ENCODE results near the gene CAMTA1.
A peak's percentile ranks its signal among the peaks of the same experiment; 100 is the strongest.
"Not testable (repeated sequence)": the region's sequence is repeated elsewhere in the genome, so short reads cannot be mapped to it uniquely, and the experiment has no call there.

The CAMTA1 gene

DNA sequence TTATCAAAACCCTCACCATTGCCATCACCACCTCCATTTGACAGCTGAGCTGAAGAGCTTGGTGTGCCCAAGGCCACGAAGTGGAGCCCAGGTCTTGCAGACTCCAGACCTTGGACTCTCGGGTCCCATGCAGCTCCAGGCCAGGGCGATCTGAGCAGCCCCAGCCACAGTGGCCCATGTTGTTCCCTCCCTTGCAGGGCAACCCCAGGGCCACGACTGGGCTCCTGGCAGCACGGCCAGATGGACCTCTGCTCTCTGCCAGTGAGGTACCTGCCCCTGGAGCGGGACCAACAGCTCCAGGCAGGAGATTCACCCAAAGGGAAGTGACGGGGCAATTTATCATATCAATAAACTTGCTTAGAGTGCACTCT is 803.2 kb downstream of the CAMTA1 start:
- no peak for DNase-seq

DNA sequence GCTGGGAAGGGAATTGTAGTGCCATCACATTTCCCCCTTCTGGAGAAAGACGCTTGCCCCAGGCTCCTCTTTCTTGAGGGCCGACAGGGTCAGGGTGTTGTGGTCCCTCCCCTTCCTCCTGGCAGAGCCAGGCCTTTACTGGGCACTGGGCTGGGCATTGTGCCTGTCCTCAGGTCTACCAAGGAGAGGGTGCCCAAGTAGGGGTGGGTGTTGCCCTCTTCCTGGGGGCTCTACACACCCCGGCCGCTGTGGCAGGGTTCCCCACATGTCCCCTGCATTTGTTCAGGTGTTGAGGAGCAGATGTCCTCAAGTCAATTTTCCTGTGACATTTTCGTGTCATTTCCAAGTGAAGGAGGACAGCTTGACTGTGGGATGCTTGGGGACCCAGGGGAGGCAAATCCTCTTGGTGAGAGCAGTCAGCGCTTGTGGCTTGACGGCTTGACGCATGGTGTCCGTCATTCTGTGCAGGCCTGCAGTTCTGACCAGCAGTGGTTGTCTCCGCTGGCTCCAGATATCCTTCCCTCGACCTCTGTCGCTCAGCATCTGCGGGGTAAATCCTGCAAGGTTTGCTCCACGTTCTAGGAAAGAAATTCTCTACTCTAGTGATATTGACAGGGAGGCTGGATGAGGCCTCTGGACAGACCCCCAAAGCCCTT is 804.0 kb downstream of the CAMTA1 start:
- no peak for DNase-seq

DNA sequence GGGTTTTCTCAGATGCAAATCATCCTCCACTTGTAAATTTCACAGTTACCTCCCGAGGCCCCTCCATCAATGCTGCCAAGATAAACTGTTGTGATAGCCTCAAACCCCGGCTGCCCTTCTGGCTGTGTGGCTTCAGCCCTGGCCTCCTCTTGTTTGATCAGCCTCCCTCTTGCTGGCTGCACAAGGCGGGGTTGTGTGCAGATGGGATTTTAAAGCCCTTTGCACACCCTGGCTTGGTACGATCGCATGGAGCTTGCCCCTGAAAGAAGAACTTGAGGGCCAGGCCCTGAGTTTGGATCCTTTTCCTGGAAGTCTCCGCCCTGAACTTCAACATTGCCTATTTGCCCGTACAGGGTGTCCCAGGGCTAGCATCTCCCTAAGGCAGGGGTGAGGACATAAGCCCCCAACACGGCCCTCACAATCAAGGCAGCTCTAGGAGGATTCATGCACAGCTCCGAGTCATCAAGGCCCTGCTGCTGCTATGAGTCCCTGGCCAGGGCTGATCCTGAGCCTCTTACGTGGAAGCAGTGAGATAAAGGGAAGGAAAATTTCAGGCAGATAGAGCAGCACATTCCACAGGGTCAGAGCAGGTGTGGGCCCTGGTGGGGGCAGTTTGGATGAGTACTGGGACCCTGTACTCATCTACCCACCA is 804.6 kb downstream of the CAMTA1 start:
- DNase-seq: no peak

DNA sequence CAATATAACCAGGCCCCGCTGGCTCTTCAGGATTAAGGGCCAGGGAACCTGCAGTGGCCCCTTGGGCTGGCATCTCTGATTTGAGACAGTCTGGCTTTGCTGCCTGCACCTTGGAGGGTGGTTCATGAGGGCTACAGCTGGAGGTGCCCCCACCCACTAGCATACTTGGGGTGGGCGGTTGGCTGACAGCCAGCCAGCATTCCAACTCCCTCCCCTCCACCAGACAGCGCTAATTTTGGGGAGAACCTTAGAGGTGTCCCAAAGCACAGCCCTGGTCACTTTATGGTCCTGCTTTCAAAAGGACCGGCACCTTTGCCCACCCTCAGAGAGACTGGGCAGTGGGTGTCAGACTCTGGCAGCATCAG is 805.2 kb downstream of the CAMTA1 start:
- DNase-seq: no peak

DNA sequence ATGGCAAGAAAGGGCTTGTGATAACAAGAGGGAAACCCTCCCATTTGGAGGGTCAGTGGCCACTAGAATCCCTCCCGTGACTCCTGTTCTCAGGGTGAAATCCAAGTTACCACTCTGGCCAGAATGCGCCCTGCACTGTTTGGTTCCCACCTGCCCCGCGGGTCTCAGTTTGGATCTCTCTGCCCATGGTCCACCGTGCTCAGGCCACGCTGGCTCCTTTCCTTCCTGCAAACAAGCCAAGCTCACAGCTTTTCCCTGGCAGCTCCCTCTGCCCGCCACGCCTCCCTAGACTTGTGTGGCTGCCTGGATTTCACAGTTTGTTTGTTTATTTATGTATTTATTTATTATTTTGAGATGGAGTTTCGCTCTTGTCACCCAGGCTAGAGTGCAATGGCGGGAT is 806.3 kb downstream of the CAMTA1 start:
- DNase-seq: no peak

DNA sequence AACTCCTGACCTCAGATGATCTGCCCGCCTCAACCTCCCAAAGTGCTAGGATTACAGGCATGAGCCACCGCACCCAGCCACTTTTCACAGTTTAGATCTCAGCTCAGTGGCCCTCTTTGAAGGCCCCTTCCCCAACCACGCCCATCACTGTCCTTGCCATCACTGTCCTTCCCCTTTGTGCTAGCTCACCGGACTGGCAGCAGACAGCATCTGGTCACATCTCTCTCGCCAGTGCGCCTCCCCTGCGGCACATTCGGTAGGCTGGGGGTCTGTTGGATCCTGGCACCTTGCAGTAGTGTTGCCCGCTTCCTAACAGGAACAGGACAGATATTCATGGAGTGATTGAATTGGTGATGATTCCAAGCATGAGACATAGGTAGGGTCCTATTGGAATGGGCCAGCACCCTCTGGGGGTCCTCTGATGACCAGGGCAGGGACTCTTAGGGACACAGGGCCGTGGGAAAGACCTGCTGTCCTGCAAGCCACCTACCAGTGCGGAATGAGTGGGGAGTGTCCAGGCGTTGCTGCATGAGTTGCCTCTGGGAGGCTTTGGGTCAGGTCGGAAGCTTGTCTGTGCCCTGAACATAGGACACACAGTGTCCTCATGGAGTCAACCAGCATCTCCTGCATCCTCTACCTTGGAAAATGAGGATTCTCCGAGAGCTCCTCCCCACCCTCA is 807.0 kb downstream of the CAMTA1 start:
- no peak for DNase-seq

DNA sequence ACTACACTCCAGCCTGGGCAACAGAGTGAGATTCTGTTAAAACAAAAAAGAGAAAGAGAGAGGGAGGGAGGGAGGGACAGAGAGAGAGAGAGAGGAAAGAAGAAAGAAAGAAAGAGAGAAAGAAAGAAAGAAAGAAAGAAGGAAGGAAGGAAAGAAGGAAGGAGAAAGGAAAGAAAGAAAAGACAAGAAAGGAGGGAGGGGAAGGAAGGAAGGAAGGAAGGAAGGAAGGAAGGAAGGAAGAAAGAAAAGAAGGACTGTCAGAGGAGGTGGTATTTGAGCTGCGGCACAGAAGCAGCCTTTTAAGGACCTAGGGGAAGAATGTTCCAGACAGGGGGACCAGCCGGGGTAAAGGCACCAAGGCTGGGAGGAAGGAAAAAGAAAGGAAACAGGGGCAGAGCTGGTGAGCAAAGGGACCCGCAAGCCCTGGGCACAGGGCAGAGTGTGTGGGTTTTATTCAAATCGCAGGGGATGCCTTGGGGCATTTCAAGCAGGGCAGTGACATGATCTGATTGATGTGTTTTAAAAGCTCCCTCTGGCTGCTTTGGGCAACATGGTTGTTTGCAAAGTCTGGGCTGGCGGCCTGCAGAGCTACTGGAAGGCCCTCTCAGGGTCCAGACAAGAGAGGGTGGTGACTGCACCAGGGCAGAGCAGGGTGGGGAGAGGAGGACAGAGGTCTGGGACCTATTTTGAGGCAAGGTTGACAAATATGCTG is 808.9 kb downstream of the CAMTA1 start:
- DNase-seq: no peak

DNA sequence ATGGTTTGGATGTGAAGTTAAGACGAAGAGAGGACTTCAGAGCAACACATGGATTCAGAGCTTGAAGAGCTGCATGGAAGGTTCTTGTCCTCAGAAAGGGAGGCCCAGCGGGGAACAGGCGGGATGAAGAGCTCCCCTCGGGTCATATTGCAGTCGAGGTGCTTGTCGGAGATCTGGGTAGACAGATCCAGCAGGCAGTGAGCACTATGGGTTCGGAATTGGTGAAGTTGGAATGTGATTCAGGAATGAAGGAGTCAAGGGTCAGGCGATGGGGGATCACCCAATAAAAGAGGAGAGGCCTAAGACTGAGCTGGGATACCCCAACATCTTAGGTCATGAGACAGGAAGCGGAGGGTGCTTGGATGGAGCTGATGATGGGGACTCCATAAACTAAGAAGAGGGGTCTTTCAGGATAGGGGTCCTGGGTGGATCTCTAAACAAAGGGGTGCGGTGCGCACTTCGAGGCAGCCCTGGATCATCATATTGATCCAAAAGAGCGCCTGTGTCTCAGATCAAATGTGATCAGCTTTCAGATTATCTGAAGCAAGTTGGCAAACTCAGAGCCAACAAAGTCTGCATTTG is 809.6 kb downstream of the CAMTA1 start:
- DNase-seq: no peak

DNA sequence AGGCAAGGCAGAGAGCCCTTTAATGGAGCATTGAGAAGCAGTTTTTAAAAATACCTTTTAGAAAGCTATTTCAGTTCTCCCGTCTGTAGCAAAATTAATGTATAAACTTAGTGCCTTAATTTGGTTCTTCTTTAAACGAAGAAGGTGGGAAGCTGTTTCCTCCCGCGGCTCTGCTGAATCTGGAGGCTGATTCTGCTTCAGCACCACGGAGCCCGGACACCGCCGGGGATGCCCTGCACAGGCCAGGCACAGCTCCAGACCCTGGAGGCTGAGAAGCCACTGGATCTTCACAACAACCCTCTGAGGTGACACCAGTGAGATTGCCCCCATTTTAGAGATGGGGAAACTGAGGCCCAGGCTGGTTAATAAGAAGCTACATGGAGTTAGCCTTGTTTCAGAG is 810.1 kb downstream of the CAMTA1 start:
- DNase-seq: no peak

DNA sequence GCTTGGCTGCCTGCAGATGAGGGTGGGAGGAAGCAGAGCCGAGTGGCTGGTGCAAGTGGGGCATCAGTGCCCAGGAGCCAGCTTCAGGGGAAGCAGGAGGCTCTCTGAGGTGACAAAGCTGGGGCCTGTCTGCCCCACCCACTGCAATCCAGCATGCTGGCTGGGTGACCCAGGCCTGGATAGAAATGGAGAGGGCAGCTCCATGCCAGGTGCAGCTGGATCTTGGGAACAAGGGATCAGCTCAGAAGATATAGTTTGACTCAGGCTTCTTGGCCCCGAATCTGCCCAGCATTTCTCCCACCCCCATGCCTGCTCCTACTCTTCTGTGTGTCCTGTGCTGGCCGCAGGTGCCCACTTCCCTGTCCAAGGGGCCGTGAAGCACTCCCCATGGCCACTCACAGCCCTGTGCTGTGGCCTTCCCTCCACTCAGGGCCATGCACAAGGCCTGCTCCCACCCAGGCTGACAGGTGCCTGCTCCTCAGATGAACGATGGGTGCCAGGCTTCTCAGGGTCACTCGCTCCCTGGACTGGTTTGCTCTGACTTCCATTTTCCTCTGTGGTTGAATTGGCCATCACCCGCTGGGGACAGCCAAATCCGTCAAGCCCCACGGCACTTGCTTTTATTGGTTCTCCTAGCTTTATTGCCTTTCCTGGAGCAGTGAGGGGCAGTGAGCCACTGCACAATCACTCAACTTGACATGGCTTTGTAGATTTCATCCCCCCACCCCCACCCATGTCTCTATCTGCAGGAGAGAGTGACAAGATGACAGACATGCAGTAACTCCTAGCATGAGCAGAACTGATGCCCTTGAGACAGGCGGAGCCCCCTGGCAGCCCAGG is 811.1 kb downstream of the CAMTA1 start:
- DNase-seq: no peak

DNA sequence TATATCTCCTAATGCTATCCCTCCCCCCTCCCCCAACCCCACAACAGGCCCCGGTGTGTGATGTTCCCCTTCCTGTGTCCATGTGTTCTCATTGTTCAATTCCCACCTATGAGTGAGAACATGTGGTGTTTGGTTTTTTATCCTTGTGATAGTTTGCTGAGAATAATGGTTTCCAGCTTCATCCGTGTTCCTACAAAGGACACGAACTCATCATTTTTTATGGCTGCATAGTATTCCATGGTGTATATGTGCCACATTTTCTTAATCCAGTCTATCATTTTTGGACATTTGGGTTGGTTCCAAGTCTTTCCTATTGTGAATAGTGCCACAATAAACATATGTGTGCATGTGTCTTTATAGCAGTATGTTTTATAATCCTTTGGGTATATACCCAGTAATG is 812.8 kb downstream of the CAMTA1 start:
- DNase-seq: not testable (repeated sequence)

DNA sequence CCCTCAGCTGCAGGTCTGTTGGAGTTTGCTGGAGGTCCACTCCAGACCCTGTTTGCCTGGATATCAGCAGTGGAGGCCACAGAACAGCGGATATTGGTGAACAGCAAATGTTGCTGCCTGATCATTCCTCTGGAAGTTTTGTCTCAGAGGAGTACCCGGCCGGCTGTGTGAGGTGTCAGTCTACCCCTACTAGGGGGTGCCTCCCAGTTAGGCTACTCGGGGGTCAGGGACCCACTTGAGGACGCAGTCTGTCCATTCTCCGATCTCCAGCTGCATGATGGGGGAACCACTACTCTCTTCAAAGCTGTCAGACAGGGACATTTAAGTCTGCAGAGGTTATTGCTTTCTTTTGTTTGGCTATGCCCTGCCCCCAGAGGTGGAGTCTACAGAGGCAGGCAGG is 819.7 kb downstream of the CAMTA1 start:
- DNase-seq: not testable (repeated sequence)

DNA sequence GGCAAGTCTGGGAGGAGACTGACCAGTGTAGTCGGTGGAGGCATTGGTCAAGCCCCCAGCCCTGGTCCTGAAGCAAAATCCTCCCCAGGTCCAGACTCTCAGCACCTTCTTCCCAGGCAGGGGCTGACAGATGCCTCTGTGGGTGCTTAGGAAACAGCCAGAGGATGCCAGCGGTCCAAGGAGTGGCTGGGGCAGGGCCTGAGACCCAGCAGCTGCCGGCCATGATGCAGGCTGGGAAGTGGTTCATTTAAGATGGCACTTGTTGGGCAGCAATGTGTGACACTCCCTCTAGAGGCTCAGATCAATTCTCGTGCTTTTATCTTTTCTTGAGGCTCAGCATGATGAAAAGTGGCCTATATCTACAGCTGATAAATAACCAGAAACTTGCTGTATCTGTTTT is 820.8 kb downstream of the CAMTA1 start:
- no peak for DNase-seq

DNA sequence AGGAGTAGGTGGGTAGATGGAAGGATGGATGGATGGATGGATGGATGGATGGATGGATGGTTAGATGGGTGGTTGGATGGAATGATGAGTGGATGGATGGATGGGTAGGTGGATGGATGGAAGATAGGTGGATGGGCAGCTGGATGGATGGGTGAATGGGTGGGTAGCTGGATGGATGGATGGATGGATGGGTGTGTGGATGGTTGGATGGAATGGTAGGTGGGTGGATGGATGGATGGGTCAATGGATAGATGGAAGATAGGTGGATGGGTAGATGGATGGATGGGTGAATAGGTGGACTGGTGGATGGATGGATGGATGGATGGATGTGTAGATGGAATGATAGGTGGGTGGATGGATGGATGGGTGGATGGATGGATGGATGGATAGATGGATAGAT is 821.8 kb downstream of the CAMTA1 start:
- no peak for DNase-seq

DNA sequence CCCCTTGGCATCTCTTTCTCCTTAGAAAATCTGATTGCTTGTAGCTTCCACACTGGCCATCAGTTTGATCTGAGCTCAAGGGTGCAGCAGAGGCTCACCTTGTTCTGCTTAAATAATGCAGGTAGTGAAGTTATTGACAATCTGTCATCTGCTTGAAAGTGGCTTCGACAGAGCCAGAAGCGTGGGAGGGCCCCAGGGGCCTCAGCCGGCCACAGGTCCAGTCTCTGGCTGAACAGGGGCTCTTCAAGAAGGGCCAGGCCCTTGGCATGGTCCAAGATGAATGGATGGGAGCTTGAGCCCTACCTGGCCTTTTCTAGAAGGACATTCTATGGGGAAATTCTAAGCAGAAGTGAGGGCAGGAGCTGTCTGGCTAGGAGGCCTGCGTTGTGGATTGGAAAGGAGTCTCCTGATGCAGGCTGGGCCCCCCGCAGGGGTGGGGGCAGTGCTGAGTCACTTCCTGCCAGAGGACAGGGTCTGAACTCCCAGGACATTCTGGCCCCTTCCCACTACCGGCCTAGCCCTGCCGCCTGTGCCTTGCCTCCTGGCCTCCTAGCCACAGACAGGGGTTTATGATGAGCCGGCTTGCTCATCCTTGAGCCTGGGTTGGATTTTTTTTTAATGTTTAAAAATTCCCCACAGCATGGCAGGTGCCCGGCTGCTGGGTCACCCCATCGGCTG is 823.5 kb downstream of the CAMTA1 start:
- peak; percentile 13 for DNase-seq

DNA sequence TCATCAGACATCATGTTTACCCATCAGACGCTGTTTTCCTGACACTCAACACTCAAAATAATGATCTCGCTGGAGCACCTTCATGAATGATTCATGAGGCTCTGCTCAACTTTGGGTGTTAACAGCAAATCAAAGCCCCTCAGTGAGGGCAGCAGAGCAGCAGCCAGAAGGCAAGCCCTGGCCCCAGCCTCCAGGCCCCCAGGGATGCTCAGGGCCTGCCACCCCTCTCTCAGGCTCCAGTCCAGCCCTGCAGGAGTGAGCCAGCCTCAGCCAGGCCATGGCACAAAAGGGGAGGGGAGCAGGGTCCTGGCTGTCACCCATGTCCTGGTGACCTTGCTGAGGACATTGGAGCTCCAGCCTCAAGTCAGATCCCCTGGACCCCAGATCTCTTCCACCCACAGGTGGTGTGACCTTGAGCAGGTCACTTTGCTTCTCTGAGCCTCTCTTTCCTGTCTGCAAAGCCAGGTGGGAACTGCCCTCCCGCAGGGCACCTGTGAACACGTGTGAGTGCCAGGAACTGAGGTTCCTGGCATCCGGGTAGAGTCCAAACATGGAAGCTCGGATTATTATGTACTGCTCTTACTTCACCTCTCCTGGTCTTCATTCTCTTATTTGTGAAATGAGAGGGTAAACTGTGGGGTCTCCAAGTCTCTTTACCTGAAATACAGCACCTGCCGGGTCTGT is 824.2 kb downstream of the CAMTA1 start:
- DNase-seq: no peak

DNA sequence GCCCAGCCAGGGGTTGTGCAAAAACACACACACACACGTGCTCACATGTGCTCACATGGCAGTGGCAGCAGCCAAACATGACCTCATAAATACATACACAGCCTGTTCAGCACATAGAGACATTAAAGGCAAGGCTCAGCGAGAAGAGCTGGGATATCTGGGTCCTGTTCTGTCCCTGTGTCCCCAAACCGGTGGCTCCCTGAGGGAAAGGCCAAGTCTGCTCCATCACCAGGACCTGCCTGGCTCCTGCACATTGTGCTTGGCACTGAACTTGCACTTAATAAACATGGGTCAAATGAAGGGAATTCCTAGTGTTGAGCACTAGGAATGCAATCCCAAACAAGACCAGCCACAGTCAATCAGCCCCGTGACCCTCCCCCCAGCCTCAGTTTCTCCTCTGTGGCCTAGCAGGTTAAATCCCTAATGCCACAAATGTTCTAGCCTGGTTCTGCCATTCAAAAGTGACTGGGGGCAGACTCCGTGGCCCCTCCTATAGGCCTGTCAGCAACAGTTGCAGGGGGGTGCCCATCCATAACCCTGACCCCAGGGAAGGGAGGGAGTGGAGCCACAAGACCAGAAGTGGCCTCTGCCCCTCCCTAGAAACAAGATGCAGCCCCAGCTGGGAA is 825.0 kb downstream of the CAMTA1 start:
- no peak for DNase-seq

DNA sequence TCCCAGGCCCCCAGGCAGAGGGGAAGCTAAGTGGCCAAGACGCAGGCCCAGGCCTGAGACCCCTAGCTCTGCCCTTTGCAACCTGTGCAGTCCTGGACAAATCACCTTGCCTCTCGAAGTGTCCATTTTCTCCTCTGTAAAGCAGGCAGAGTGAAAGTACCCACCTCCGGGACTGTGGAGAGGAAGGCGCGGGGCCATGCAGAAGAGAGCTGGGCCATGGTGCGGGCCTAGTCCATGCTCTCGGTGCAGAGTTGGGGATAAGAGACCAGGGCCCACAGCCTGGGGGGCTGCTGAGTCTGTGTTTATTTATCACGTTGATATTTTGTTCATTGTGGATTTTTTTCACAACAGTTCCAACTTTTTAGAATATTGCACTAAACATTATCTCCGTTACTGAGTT is 825.7 kb downstream of the CAMTA1 start:
- DNase-seq: no peak

DNA sequence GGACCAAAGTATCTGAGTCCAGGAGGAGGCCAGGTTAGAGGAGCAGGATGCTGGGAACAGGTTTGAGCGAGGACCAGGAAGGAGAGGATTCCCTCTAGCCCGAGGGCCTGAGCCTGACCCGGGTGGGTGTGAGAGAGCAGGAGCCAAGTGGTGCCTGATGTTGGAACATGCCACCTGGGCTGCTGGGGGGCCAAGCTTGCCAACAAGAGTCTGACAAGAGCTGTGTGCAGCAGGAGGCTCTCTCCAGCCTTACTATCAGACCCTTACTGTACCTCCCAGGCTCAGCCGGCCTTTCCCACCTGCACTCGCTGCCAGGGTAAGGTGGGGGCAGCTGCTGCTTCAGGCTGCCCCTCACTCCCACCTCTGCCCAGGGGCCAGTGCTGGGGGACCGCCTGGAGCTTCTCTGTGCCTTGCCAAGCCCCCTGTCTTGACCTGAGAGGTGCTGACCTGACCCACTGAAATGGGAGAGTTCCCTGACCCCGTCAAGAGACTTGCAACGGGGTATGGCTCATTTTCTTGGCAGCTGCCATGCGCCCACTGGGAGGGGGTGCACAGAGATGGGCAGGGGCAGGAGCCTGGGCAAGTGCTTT is 826.3 kb downstream of the CAMTA1 start:
- no peak for DNase-seq

DNA sequence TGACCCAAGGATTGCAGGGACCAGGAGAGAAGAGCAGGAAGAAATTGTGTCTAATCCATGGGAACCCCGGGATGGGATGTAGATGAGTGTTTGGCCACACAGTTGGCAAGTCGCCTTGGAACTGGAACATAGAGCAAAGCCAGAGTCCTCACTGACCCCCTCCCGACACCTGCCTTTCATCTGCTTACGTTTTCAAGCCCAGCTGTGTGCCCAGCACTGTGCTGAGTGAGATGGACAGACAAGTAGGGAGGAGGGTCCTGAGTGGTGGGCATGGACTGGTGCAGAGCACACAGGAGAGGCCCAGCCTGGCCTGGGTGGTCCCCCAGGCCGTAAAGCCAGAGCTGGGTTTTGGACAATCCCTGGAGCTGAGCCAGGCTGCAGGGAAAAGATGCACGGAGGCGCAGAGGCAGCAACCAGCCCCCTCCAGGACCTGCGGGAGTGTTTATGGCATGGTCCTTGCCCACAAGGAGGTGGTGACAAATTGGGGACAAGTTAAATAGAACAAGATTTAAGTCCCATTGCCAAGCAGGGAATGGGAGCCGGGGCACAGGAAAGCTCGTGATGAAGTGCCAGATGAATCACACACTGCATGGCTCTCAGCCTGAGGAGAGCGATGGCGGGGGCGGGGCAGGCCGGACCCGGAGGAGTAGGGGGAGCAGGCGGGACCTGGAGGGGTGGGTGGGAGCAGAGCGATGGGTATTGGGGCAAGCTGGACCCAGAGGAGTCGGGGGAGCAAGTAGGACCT is 828.0 kb downstream of the CAMTA1 start:
- DNase-seq: no peak

Measured in EL (cell line).